Measurements from ENCODE around the gene ZEB2. TPM values are rescaled to one million over a fixed set of nuclear protein-coding genes. Genes with fewer than 3 reads are reported as not detected.

The ZEB2 gene
- total and polyA plus RNA-seq, 2 donors (not counting 3 experiments of a cell fraction or from before 2014, with no cell fraction given) = 17.9 to 49.6 TPM

- no peaks in the 10 kb centered on the region for H4K20me1 ChIP-seq (replicated peaks; ENCODE audit: control insufficient read depth, extremely low read depth, insufficient read depth, low read length)
- FAIRE-seq (no peak), DNase-seq (ENCODE audit: low read depth, low spot score) (no peak)
- H3K79me2 ChIP-seq (ENCODE audit: control insufficient read depth, insufficient read depth, low read length) = peaks cover 26% of the 10 kb centered on the region
- intact Hi-C loops (cut with micrococcal nuclease) = loop anchor here (2.0 to 10.0 kb wide), 5 partner anchors 371 to 683 kb away; no protein-coding TSS in a partner anchor
- CTCF ChIA-PET = interaction anchor here (0.6 to 1.5 kb wide), 5 partner anchors 9 to 1558 kb away, joined by 3 to 4 read pairs (median 3); no protein-coding TSS in a partner anchor
- no TSS peak for BruUV-seq (replicated peaks)
- H3K27ac ChIP-seq (ENCODE audit: insufficient read depth, low read depth, low read length) = no peak overlapping the region
- no peak overlapping the region for H3K4me3 ChIP-seq (replicated peaks in 1 of 3; ENCODE audit: insufficient read depth in 1 of 3, low read depth in 1 of 3, low read length in 3 of 3)
- H3K9me1 ChIP-seq (replicated peaks; ENCODE audit: control insufficient read depth, extremely low read depth, insufficient read depth, low read length) = no peaks in the 10 kb centered on the region
- H3K4me2 ChIP-seq (ENCODE audit: insufficient read depth, low read length) = peak overlapping the region; percentile 56
- TF ChIP-seq POLR2AphosphoS5 (IDR thresholded peaks at IDR 0.05; ENCODE audit: insufficient read depth, low read depth, low read length) (no peak), GATA2 (IDR thresholded peaks at IDR 0.05; ENCODE audit: insufficient read depth, insufficient read length, low read depth, low read length) (no peak), MYC (IDR thresholded peaks at IDR 0.05; ENCODE audit: low read depth, low read length) (no peak), CTCF (IDR thresholded peaks at IDR 0.05; ENCODE audit: extremely low read depth in 1 of 2, insufficient read depth in 1 of 2, low read depth in 1 of 2, low read length in 2 of 2) (no peak), FOS (IDR thresholded peaks at IDR 0.05; ENCODE audit: borderline replicate concordance, insufficient read depth, low read length) (no peak), POLR2A (IDR thresholded peaks at IDR 0.05; ENCODE audit: low read depth, low read length) (no peak), EZH2 (IDR thresholded peaks at IDR 0.05; ENCODE audit: borderline replicate concordance, low read depth, low read length, severe bottlenecking) (no peak), JUN (IDR thresholded peaks at IDR 0.05; ENCODE audit: borderline replicate concordance, insufficient read depth, insufficient read length, low read depth) (no peak)
- TF ChIP-seq, protein P1, sequence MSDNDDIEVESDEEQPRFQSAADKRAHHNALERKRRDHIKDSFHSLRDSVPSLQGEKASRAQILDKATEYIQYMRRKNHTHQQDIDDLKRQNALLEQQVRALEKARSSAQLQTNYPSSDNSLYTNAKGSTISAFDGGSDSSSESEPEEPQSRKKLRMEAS (IDR thresholded peaks at IDR 0.05; ENCODE audit: insufficient read depth, insufficient read length) = no peak
- no peak overlapping the region for H2AFZ ChIP-seq (ENCODE audit: low read depth, low read length)
- H3K9me3 ChIP-seq (replicated peaks; ENCODE audit: control insufficient read depth, insufficient read depth, low read length) = no peaks in the 10 kb centered on the region
- no peaks in the 10 kb centered on the region for H3K36me3 ChIP-seq (ENCODE audit: control insufficient read depth in 2 of 2, extremely low read depth in 1 of 2, insufficient read depth in 2 of 2, low read length in 2 of 2)
- dilution Hi-C loops (cut with MboI; ENCODE audit: extremely low pct_ligation_motif_present, low sequenced_read_pairs) = loop anchor here (25.0 kb wide), 1 partner anchor 159 kb away; no protein-coding TSS in a partner anchor
- H3K4me1 ChIP-seq (ENCODE audit: control insufficient read depth, extremely low read depth, insufficient read depth, low read length) = peaks cover 43% of the 10 kb centered on the region
- POLR2A ChIA-PET = interaction anchor here (0.7 kb wide), 1 partner anchor 139 kb away, joined by 3 read pairs; no protein-coding TSS in a partner anchor
- no peaks in the 10 kb centered on the region for H3K27me3 ChIP-seq (ENCODE audit: control insufficient read depth in 2 of 2, insufficient read depth in 2 of 2, low read length in 2 of 2)
- H3K9ac ChIP-seq (replicated peaks; ENCODE audit: extremely low read depth, insufficient read depth, low read length) = no peak overlapping the region
These were observed 1.8 kb upstream of the ZEB2 start for GRCh38 chr2:144521686-144522085.

Measured in endothelial cell of umbilical vein (primary cell).